OCI-LY7 (cell line): ENCODE results near the gene GABRD.

ENCODE experiments used
- CTCF ChIP-seq: fragments of 200-600 bp; sonication (generic); conservative IDR thresholded peaks from 2 replicates; pipeline ENCODE4 v1.5.1; 2014; ENCODE audit warnings: mild to moderate bottlenecking, antibody characterized with exemption, low read length, moderate library complexity, mixed read lengths
- EZH2phosphoT487 ChIP-seq: fragments of 200-600 bp; sonication (generic); IDR thresholded peaks from 2 replicates; pipeline ENCODE4 v1.6.1; 2018; ENCODE audit warnings: low read depth, borderline replicate concordance, mild to moderate bottlenecking, mixed run types, antibody characterized with exemption, low read length, moderate library complexity, mixed read lengths

DNA sequence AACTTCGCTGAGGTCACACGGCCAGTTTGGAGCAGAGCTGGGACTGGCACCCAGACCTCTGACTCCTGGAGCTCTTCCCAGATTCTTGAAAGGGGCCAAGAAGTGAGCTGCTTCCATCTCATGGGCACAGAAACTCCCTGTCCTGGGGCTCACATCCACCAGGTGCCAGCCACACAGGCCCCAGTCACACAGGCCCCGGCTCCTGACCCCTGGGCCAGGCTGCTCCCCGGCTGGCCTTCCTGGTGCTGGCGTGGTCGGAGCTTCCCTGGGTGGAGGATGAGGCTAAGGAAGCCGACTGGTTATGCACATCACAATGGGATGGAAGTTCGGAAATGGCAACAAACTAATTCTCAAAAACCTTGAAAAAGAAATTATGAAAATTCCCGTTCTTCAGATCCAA, 3.0 kb upstream of the GABRD start:
- TF ChIP-seq CTCF (no peak), EZH2phosphoT487 (no peak)
